OCI-LY7 (cell line): ENCODE results near the gene LEO1. TPM values are rescaled to one million over a fixed set of nuclear protein-coding genes. Genes with fewer than 3 reads are reported as not detected.

Experiments
- BruUV-seq: library from RNA; stranded (reverse); fragments of 400-500 nt; replicated peaks from 2 replicates; lab custom pipeline; 2021; lab: Mats Ljungman, UMichigan
- CTCF ChIA-PET: fragments of 300-600 bp; sonication (Branson Sonifier 250); formaldehyde crosslinking; loops from one replicate; lab custom pipeline; 2022; ENCODE audit warnings: antibody characterized with exemption; ENCODE audit not compliant: unreplicated experiment; lab: Charles Lee
- POLR2A ChIA-PET: fragments of 300-600 bp; sonication (Branson Sonifier 250); formaldehyde crosslinking; loops from one replicate; lab custom pipeline; 2022; ENCODE audit warnings: antibody characterized with exemption; lab: Charles Lee
- DNase-seq: peaks from one replicate; pipeline ENCODE4 v3.0.0-alpha.2; 2015; ENCODE audit warnings: low spot score
- H2AFZ ChIP-seq: fragments of 200-600 bp; sonication (generic), shearing (Covaris generic); 2 replicates; pipeline ENCODE4 v1.6.1; 2014; ENCODE audit warnings: mild to moderate bottlenecking, antibody characterized with exemption, low read length, moderate library complexity
- H3K27ac ChIP-seq: fragments of 200-600 bp; sonication (generic); 2 replicates; pipeline ENCODE4 v1.5.1; 2014; ENCODE audit warnings: mixed run types, low read depth, mild to moderate bottlenecking, moderate library complexity, low read length, inconsistent platforms; ENCODE audit not compliant: poor library complexity, severe bottlenecking
- H3K36me3 ChIP-seq: fragments of 200-600 bp; sonication (generic); 2 replicates; pipeline ENCODE4 v1.6.1; 2014; ENCODE audit warnings: mild to moderate bottlenecking, antibody characterized with exemption, low read length, moderate library complexity, mixed read lengths; ENCODE audit not compliant: insufficient read depth
- H3K4me1 ChIP-seq: fragments of 200-600 bp; sonication (generic); 2 replicates; pipeline ENCODE4 v1.5.1; 2014; ENCODE audit warnings: mild to moderate bottlenecking, low read length; ENCODE audit not compliant: insufficient read depth, poor library complexity, severe bottlenecking
- H3K4me2 ChIP-seq: fragments of 200-600 bp; sonication (generic); 2 replicates; pipeline ENCODE4 v1.6.1; 2014; ENCODE audit warnings: mild to moderate bottlenecking, low read length
- H3K4me3 ChIP-seq: fragments of 200-600 bp; sonication (generic); 2 replicates; pipeline ENCODE4 v1.5.1; 2014; ENCODE audit warnings: mild to moderate bottlenecking, low read depth, low read length; ENCODE audit not compliant: poor library complexity, severe bottlenecking
- H3K79me2 ChIP-seq: fragments of 200-600 bp; sonication (generic); 2 replicates; pipeline ENCODE4 v1.6.1; 2016; ENCODE audit warnings: low read depth, mild to moderate bottlenecking, low read length, moderate library complexity, mixed read lengths; ENCODE audit not compliant: insufficient read depth
- H3K9me2 ChIP-seq: fragments of 200-600 bp; sonication (generic); 2 replicates; pipeline ENCODE4 v1.6.1; 2016; ENCODE audit warnings: mild to moderate bottlenecking, low read length, mixed read lengths; ENCODE audit not compliant: insufficient read depth
- H3K9me3 ChIP-seq: fragments of 200-600 bp; sonication (generic); 2 replicates; pipeline ENCODE4 v1.6.1; 2014; ENCODE audit warnings: mild to moderate bottlenecking, mixed run types, low read length, mixed read lengths
- H4K20me1 ChIP-seq: fragments of 200-600 bp; sonication (generic); 2 replicates; pipeline ENCODE4 v1.6.1; 2014; ENCODE audit warnings: mild to moderate bottlenecking, antibody characterized with exemption, low read length, moderate library complexity, mixed read lengths; ENCODE audit not compliant: insufficient read depth
- EZH2phosphoT487 ChIP-seq: fragments of 200-600 bp; sonication (generic); IDR thresholded peaks from 2 replicates; pipeline ENCODE4 v1.6.1; 2018; ENCODE audit warnings: low read depth, borderline replicate concordance, mild to moderate bottlenecking, mixed run types, antibody characterized with exemption, low read length, moderate library complexity, mixed read lengths
- intact Hi-C: fragments of 100-400 bp; cut with micrococcal nuclease; formaldehyde crosslinking; loops from one replicate; pipeline ENCODE4 v1.10.0; 2022; ENCODE audit not compliant: unreplicated experiment
- total RNA-seq, 2 experiments: library from RNA; depleted of rRNA in 1 of 2; stranded (reverse); fragments of >200 nt in 1 of 2; shearing (Covaris generic) in 1 of 2; gene quantifications; 2 replicates each; pipeline ENCODE4 v1.2.3, GENCODE V29; 2014 to 2022
- TF ChIP-seq, protein P1 (sequence below): fragments of 200-600 bp; sonication (generic); conservative IDR thresholded peaks from 2 replicates; pipeline ENCODE4 v1.5.1; 2014; ENCODE audit warnings: mild to moderate bottlenecking, antibody characterized with exemption, low read length, moderate library complexity, mixed read lengths

The LEO1 gene
- total RNA-seq, 2 experiments from 2014 or later, result 22.0 to 34.4 TPM

DNA sequence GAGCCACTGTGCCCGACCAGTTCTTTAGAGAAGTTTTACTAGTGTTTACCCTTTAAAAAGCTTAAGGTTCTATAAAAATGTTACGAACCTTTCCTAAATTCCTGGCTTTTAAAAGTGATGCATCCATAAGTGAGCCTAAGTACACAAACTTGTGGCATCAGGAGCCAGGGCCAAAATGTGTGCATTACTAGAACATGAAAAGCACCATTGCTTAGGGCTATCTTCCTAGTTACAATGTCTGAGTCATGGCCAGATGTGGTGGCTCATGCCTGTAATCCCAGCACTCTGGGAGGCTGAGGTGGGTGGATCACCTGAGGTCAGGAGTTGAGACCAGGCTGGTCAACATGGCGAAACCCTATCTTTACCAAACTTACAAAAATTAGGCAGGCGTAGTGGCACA, 39.9 kb downstream of the LEO1 start:
- no peaks in the 10 kb centered on the region for H3K9me3 ChIP-seq
- H3K27ac ChIP-seq, result no peak overlapping the region
- no peaks in the 10 kb centered on the region for H4K20me1 ChIP-seq
- no peak for DNase-seq
- BruUV-seq, result no TSS peak
- H3K36me3 ChIP-seq, result peaks cover 14% of the 10 kb centered on the region
- no peaks in the 10 kb centered on the region for H3K9me2 ChIP-seq
- no peak overlapping the region for H3K4me3 ChIP-seq
- no peak for TF ChIP-seq EZH2phosphoT487
- TF ChIP-seq, protein P1, sequence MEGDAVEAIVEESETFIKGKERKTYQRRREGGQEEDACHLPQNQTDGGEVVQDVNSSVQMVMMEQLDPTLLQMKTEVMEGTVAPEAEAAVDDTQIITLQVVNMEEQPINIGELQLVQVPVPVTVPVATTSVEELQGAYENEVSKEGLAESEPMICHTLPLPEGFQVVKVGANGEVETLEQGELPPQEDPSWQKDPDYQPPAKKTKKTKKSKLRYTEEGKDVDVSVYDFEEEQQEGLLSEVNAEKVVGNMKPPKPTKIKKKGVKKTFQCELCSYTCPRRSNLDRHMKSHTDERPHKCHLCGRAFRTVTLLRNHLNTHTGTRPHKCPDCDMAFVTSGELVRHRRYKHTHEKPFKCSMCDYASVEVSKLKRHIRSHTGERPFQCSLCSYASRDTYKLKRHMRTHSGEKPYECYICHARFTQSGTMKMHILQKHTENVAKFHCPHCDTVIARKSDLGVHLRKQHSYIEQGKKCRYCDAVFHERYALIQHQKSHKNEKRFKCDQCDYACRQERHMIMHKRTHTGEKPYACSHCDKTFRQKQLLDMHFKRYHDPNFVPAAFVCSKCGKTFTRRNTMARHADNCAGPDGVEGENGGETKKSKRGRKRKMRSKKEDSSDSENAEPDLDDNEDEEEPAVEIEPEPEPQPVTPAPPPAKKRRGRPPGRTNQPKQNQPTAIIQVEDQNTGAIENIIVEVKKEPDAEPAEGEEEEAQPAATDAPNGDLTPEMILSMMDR, result no peak
- H3K4me2 ChIP-seq, result no peak overlapping the region
- ChIA-PET CTCF (no interaction called here), POLR2A (interaction anchor here (0.7 kb wide), 2 partner anchors 10 to 979 kb away, joined by 3 read pairs; no protein-coding TSS in a partner anchor)
- H2AFZ ChIP-seq, result no peak overlapping the region
- intact Hi-C loops, result no loop called here
- H3K79me2 ChIP-seq, result no peaks in the 10 kb centered on the region
- peaks cover 16% of the 10 kb centered on the region for H3K4me1 ChIP-seq

DNA sequence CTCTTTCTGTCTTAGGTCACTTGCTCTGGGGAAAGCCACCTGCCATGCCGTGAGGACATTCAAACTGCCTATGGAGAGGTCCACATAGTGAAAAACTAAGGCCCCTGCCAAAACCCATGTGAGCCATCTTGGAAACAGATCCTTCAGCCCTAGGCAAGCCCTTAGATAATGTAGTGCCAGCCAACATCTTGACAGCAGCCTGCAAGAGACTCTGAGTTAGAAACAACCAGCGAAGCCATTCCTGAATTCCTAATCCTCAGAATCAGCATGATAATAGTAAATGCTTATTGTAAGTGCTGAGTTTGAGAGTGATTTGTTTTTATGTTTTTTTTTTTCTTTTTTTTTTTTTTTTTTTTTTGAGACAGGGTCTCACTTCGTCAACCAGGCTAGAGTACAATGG, 40.6 kb downstream of the LEO1 start:
- ChIA-PET POLR2A (interaction anchor here (0.7 kb wide), 1 partner anchor 9 kb away, joined by 3 read pairs; no protein-coding TSS in a partner anchor), CTCF (no interaction called here)

DNA sequence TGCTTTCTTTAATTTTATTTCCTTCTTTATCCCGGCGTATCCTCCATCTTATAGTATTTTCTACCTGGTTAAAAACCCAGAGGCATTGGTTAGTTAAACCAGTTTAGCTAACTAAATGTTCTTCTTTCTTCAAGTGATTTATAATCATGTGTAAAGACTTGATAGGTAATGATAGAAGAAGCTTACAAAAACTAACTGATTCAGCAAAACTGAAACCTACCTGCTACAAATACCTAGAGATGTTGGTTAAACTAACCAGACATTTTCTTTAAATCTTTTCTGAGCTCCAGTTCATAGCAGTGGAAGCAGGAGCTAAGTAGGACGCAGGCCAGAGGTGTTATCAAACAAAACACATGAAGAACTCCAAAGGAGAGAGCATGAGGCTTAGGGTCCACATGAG, 44.8 kb downstream of the LEO1 start:
- no peaks in the 10 kb centered on the region for H3K9me2 ChIP-seq
- no peak overlapping the region for H3K4me3 ChIP-seq
- H3K36me3 ChIP-seq, result peaks cover 17% of the 10 kb centered on the region
- no TSS peak for BruUV-seq
- H3K79me2 ChIP-seq, result no peaks in the 10 kb centered on the region
- H3K4me2 ChIP-seq, result no peak overlapping the region
- no peak overlapping the region for H3K27ac ChIP-seq
- intact Hi-C loops, result no loop called here
- no peaks in the 10 kb centered on the region for H3K9me3 ChIP-seq
- POLR2A ChIA-PET, result interaction anchor here (0.6 to 1.2 kb wide), 5 partner anchors 12 to 764 kb away, joined by 3 to 4 read pairs (median 3); no protein-coding TSS in a partner anchor
- no peak overlapping the region for H2AFZ ChIP-seq
- no peak for DNase-seq
- TF ChIP-seq, protein P1, result no peak
- TF ChIP-seq EZH2phosphoT487, result no peak
- H4K20me1 ChIP-seq, result no peaks in the 10 kb centered on the region
- CTCF ChIA-PET, result no interaction called here
- no peaks in the 10 kb centered on the region for H3K4me1 ChIP-seq

More for the DNA sequence above, 40.6 kb downstream of the LEO1 start:
- Histone ChIP-seq H3K36me3 (peaks cover 8% of the 10 kb centered on the region), H3K79me2 (no peaks in the 10 kb centered on the region), H2AFZ (no peak overlapping the region), H3K4me2 (no peak overlapping the region), H3K4me1 (peaks cover 10% of the 10 kb centered on the region), H3K9me2 (no peaks in the 10 kb centered on the region), H3K4me3 (no peak overlapping the region), H4K20me1 (no peaks in the 10 kb centered on the region), H3K9me3 (no peaks in the 10 kb centered on the region), H3K27ac (no peak overlapping the region)
- TF ChIP-seq, protein P1, result no peak
- no peak for TF ChIP-seq EZH2phosphoT487
- no TSS peak for BruUV-seq
- intact Hi-C loops, result no loop called here
- no peak for DNase-seq
